GM21717 (cell line): ENCODE results near the gene CASQ1.
A peak's percentile ranks its signal among the peaks of the same experiment; 100 is the strongest.

Experiments
- ATAC-seq: cut with Tn5 transposase; IDR thresholded peaks from one replicate; pipeline ENCODE4 v1.9.1; 2021; ENCODE audit warnings: mild to moderate bottlenecking, moderate library complexity; ENCODE audit not compliant: unreplicated experiment

CASQ1 gene

GRCh38 chr1:160204526-160205241, 14.3 kb downstream of the CASQ1 start:
- peak; percentile 69 for ATAC-seq

GRCh38 chr1:160205242-160206035, 15.1 kb downstream of the CASQ1 start, which contains the start of gene PEA15:
PEA15 (plus strand) TSS chr1:160205384; CDS start chr1:160211545, 6,161 bp downstream.
- no peak for ATAC-seq

- ATAC-seq: no peak
These were observed 15.6 kb downstream of the CASQ1 start for GRCh38 chr1:160206036-160206389.

GRCh38 chr1:160206421-160207117, 16.2 kb downstream of the CASQ1 start:
- no peak for ATAC-seq

GRCh38 chr1:160207118-160207650, 16.8 kb downstream of the CASQ1 start:
- ATAC-seq: no peak

- no peak for ATAC-seq
These were observed 17.6 kb downstream of the CASQ1 start for GRCh38 chr1:160207771-160208556.

- ATAC-seq: no peak
These were observed 18.4 kb downstream of the CASQ1 start for GRCh38 chr1:160208557-160209320.

- ATAC-seq: no peak
These were observed 19.1 kb downstream of the CASQ1 start for GRCh38 chr1:160209321-160210046.

- no peak for ATAC-seq
These were observed 20.2 kb downstream of the CASQ1 start for GRCh38 chr1:160210561-160210960.

- ATAC-seq: no peak
These were observed 20.8 kb downstream of the CASQ1 start for GRCh38 chr1:160211046-160211790.

GRCh38 chr1:160214481-160215140, 24.2 kb downstream of the CASQ1 start:
- no peak for ATAC-seq

- ATAC-seq: no peak
These were observed 25.9 kb downstream of the CASQ1 start for GRCh38 chr1:160216301-160216700.

- ATAC-seq: no peak
These were observed 27.2 kb downstream of the CASQ1 start for GRCh38 chr1:160217481-160218051.

- no peak for ATAC-seq
These were observed 28.9 kb downstream of the CASQ1 start for GRCh38 chr1:160219062-160219929.

GRCh38 chr1:160220301-160220700, 29.9 kb downstream of the CASQ1 start:
- no peak for ATAC-seq

GRCh38 chr1:160221089-160221488, 30.7 kb downstream of the CASQ1 start:
- ATAC-seq: no peak

GRCh38 chr1:160222546-160222945, 32.2 kb downstream of the CASQ1 start:
- no peak for ATAC-seq
